ENCODE results near the gene PCBD2.

- TF ChIP-seq CTCF (IDR thresholded peaks at IDR 0.05; ENCODE audit: low read length) (no peak), EZH2 (IDR thresholded peaks at IDR 0.05; ENCODE audit: borderline replicate concordance, low read length) (no peak)
Measured at GRCh38 chr5:135007749-135008363, 102.9 kb downstream of the PCBD2 start.
